SW 1271 (cell line): ENCODE results near the gene MYO1D.
"Not testable (repeated sequence)": the region's sequence is repeated elsewhere in the genome, so short reads cannot be mapped to it uniquely, and the experiment has no call there.

Experiments
- DNase-seq, 2 experiments: peaks; one replicate each; lab custom pipeline; 2025; lab: John Stamatoyannopoulos, UW

Gene MYO1D

GRCh38 chr17:32528825-32529224 lies 348.1 kb downstream of the MYO1D start:
- DNase-seq, result no peak

GRCh38 chr17:32527146-32527545 lies 349.8 kb downstream of the MYO1D start:
- no peak for DNase-seq

GRCh38 chr17:32525122-32525521 lies 351.8 kb downstream of the MYO1D start:
- DNase-seq, result no peak

GRCh38 chr17:32524553-32524880 lies 352.4 kb downstream of the MYO1D start:
- DNase-seq, result not testable (repeated sequence)

- DNase-seq, result no peak
Measured at GRCh38 chr17:32523827-32524552, 352.9 kb downstream of the MYO1D start.

GRCh38 chr17:32523017-32523680 lies 353.8 kb downstream of the MYO1D start:
- DNase-seq, result no peak

- no peak for DNase-seq
Measured at GRCh38 chr17:32520737-32521404, 356.1 kb downstream of the MYO1D start.

- no peak for DNase-seq
Measured at GRCh38 chr17:32520104-32520701, 356.7 kb downstream of the MYO1D start.

GRCh38 chr17:32519228-32520103 lies 357.5 kb downstream of the MYO1D start:
- no peak for DNase-seq

- no peak for DNase-seq
Measured at GRCh38 chr17:32518646-32519227, 358.2 kb downstream of the MYO1D start.

- DNase-seq, result no peak
Measured at GRCh38 chr17:32517982-32518381, 358.9 kb downstream of the MYO1D start.

GRCh38 chr17:32516940-32517701 lies 359.8 kb downstream of the MYO1D start:
- DNase-seq, result no peak

GRCh38 chr17:32516450-32516849 lies 360.5 kb downstream of the MYO1D start:
- DNase-seq, result no peak

GRCh38 chr17:32515677-32516383 lies 361.1 kb downstream of the MYO1D start:
- DNase-seq, result no peak

- no peak for DNase-seq
Measured at GRCh38 chr17:32514606-32515005, 362.3 kb downstream of the MYO1D start.

GRCh38 chr17:32513579-32513978 lies 363.3 kb downstream of the MYO1D start:
- DNase-seq, result no peak

GRCh38 chr17:32512328-32512727 lies 364.6 kb downstream of the MYO1D start:
- no peak for DNase-seq

- no peak for DNase-seq
Measured at GRCh38 chr17:32510466-32510865, 366.5 kb downstream of the MYO1D start.

GRCh38 chr17:32508926-32509325 lies 368.0 kb downstream of the MYO1D start:
- DNase-seq, result no peak
